ENCODE data around the gene AMN1.
"Not testable (repeated sequence)": the region's sequence is repeated elsewhere in the genome, so short reads cannot be mapped to it uniquely, and the experiment has no call there.

DNA sequence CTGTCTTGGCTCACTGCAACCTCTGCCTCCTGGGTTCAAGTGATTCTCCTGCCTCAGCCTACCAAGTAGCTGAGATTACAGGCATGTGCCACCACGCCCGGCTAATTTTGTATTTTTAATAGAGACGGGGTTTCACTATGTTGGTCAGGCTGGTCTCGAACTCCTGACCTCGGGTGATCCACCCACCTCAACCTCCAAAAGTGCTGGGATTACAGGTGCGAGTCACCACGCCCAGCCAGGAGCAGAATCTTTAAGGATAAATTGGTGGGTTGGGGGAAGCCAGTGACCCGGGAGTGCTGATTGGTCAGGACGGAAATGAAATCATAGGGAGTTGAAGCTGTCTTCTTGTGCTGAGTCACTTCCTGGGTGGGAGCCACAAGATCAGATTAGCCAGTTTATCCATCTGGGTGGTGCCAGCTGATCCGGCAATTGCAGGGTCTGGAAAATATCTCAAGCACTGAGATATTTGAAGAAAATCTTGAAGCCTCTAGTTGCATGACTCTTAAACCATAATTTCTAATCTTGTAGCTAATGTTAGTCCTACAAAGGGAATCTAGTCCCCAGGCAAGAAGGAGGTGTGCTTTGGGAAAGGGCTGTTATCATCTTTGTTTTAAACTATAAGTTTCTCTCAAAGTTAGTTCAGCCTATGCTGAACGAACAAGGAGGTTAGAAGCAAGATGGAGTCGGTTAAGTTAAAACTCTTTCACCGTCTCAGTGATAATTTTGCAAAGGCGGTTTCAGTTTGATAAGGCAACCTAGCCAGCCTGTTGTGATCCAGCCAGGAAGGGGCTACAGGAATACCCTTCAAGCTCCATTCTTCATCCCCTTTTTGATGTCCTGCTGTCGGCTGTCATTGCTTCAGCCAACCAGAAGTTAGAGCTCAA lies 5.0 kb upstream of the AMN1 start:
- peak; percentile 12 for TF ChIP-seq POLR2A (IDR thresholded peaks at IDR 0.05; ENCODE audit: borderline replicate concordance, extremely low read depth, insufficient read depth, insufficient read length)
- TF ChIP-seq, protein P1, sequence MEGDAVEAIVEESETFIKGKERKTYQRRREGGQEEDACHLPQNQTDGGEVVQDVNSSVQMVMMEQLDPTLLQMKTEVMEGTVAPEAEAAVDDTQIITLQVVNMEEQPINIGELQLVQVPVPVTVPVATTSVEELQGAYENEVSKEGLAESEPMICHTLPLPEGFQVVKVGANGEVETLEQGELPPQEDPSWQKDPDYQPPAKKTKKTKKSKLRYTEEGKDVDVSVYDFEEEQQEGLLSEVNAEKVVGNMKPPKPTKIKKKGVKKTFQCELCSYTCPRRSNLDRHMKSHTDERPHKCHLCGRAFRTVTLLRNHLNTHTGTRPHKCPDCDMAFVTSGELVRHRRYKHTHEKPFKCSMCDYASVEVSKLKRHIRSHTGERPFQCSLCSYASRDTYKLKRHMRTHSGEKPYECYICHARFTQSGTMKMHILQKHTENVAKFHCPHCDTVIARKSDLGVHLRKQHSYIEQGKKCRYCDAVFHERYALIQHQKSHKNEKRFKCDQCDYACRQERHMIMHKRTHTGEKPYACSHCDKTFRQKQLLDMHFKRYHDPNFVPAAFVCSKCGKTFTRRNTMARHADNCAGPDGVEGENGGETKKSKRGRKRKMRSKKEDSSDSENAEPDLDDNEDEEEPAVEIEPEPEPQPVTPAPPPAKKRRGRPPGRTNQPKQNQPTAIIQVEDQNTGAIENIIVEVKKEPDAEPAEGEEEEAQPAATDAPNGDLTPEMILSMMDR (IDR thresholded peaks at IDR 0.05 in 2 of 3, conservative IDR thresholded peaks at IDR 0.05 in 1 of 3; ENCODE audit: borderline replicate concordance in 1 of 3, insufficient read depth in 1 of 3, low read depth in 2 of 3, low read length in 2 of 3), result not testable (repeated sequence)
